Mammary epithelial cell (primary cell): ENCODE measurements around the gene SCN9A.

ENCODE experiments used
- EZH2 ChIP-seq: IDR thresholded peaks from 2 replicates; pipeline ENCODE4 v1.6.1; 2012; ENCODE audit warnings: low read length, inconsistent platforms, borderline replicate concordance
- TF ChIP-seq, protein P1 (sequence below), 2 donors: IDR thresholded peaks in 1 of 2; conservative IDR thresholded peaks in 1 of 2; 2 replicates each; pipeline ENCODE4 v1.5.1; 2011 to 2012; ENCODE audit warnings: inconsistent platforms in 2 of 2, low read length in 2 of 2, mild to moderate bottlenecking in 2 of 2, control low read depth in 1 of 2, low read depth in 1 of 2; ENCODE audit not compliant: insufficient read depth in 1 of 2; ENCODE audit errors: extremely low read depth in 1 of 2

DNA sequence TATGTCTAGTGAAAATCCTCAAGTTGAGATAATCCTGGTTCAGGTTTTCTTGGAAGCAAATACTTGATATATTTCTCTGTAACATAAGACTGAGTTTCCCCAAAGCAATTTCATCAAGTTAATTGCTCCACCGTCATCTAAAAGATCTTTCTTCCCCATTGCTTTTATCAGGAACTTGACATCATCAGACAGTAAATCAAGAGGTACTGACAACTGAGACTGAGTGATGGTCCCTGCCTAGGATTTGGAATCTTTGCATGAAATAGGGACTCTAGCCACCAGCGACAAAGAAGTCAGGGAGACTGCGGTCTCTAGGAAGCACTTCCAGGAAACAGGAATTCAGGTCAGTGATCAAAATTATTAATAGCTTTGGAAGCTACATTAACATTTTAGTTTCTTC is 204.5 kb downstream of the SCN9A start:
- TF ChIP-seq, protein P1, sequence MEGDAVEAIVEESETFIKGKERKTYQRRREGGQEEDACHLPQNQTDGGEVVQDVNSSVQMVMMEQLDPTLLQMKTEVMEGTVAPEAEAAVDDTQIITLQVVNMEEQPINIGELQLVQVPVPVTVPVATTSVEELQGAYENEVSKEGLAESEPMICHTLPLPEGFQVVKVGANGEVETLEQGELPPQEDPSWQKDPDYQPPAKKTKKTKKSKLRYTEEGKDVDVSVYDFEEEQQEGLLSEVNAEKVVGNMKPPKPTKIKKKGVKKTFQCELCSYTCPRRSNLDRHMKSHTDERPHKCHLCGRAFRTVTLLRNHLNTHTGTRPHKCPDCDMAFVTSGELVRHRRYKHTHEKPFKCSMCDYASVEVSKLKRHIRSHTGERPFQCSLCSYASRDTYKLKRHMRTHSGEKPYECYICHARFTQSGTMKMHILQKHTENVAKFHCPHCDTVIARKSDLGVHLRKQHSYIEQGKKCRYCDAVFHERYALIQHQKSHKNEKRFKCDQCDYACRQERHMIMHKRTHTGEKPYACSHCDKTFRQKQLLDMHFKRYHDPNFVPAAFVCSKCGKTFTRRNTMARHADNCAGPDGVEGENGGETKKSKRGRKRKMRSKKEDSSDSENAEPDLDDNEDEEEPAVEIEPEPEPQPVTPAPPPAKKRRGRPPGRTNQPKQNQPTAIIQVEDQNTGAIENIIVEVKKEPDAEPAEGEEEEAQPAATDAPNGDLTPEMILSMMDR (conservative IDR thresholded peaks at IDR 0.05 in 1 of 2, IDR thresholded peaks at IDR 0.05 in 1 of 2; ENCODE audit: extremely low read depth in 1 of 2, insufficient read depth in 1 of 2, low read depth in 1 of 2, low read length in 2 of 2), result no peak
- no peak for TF ChIP-seq EZH2
